ENCODE data around the gene RFC3.

RFC3 gene

DNA sequence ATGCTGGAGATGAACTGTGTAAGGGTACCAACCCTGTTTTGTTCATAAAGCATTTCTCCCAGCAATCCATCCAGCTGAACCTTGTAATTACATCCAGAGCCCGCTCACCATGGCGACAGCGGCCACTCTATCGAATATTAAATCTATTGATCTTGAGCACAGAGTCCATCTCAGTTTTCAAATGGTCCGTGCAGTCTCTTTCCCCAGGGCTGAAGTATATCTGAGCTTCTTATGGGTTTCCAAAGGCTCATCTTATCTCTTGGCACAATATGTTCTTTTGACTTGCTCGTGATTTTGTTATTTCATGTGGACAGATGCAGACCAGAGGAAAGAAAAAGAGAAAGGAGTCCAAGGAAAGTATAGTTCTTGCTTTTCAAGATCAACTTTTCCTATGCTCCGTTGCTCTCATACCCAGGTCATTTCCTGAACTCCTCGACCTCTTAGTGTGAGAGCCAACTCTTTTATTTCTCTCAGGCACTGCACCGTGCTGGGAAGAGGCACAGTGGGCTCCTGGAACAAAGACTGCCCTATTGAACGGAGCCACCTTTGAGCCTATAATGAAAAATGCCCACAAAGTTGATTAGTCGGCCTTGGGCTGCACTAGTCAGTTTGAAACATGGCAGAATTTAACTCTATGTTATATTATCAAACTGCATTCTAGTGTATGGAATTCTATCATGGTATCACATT lies 66.7 kb downstream of the RFC3 start:
- TF ChIP-seq, protein P1, sequence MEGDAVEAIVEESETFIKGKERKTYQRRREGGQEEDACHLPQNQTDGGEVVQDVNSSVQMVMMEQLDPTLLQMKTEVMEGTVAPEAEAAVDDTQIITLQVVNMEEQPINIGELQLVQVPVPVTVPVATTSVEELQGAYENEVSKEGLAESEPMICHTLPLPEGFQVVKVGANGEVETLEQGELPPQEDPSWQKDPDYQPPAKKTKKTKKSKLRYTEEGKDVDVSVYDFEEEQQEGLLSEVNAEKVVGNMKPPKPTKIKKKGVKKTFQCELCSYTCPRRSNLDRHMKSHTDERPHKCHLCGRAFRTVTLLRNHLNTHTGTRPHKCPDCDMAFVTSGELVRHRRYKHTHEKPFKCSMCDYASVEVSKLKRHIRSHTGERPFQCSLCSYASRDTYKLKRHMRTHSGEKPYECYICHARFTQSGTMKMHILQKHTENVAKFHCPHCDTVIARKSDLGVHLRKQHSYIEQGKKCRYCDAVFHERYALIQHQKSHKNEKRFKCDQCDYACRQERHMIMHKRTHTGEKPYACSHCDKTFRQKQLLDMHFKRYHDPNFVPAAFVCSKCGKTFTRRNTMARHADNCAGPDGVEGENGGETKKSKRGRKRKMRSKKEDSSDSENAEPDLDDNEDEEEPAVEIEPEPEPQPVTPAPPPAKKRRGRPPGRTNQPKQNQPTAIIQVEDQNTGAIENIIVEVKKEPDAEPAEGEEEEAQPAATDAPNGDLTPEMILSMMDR (IDR thresholded peaks at IDR 0.05), result no peak
